H9 (cell line): ENCODE results near the gene MVB12A. TPM values are rescaled to one million over a fixed set of nuclear protein-coding genes. Genes with fewer than 3 reads are reported as not detected.

Experiments used
- DNase-seq: peaks from one replicate; pipeline ENCODE4 v3.0.0-alpha.2; 2017
- H2AFZ ChIP-seq: one replicate; pipeline ENCODE4 v1.6.1; 2013; ENCODE audit warnings: mild to moderate bottlenecking, low read length, control low read depth, moderate library complexity
- H2AK5ac ChIP-seq: 2 replicates; pipeline ENCODE4 v1.6.1; 2013; ENCODE audit warnings: low read length, control low read depth, mixed read lengths; ENCODE audit not compliant: insufficient read length
- H2BK120ac ChIP-seq: one replicate; pipeline ENCODE4 v1.6.1; 2013; ENCODE audit warnings: low read depth, mild to moderate bottlenecking, low read length, control low read depth, inconsistent platforms; ENCODE audit not compliant: poor library complexity, severe bottlenecking
- H2BK12ac ChIP-seq: 2 replicates; pipeline ENCODE4 v1.6.1; 2013; ENCODE audit warnings: low read length, control low read depth, mixed read lengths, low read depth; ENCODE audit not compliant: insufficient read length
- H2BK15ac ChIP-seq: 2 replicates; pipeline ENCODE4 v1.6.1; 2013; ENCODE audit warnings: low read depth, low read length, control low read depth
- H2BK20ac ChIP-seq: one replicate; pipeline ENCODE4 v1.6.1; 2013; ENCODE audit warnings: low read depth, mild to moderate bottlenecking, low read length, control low read depth, inconsistent platforms; ENCODE audit not compliant: poor library complexity, severe bottlenecking
- H2BK5ac ChIP-seq: 2 replicates; pipeline ENCODE4 v1.6.1; 2013; ENCODE audit warnings: low read length, control low read depth, mixed read lengths; ENCODE audit not compliant: insufficient read length
- H3K14ac ChIP-seq: 2 replicates; pipeline ENCODE4 v1.6.1; 2013; ENCODE audit warnings: low read length, control low read depth; ENCODE audit not compliant: insufficient read depth
- H3K18ac ChIP-seq: 2 replicates; pipeline ENCODE4 v1.6.1; 2013; ENCODE audit warnings: low read depth, mild to moderate bottlenecking, mixed read lengths, low read length, control low read depth; ENCODE audit not compliant: insufficient read length
- H3K23ac ChIP-seq: 2 replicates; pipeline ENCODE4 v1.6.1; 2013; ENCODE audit warnings: low read length, control low read depth, mixed read lengths, low read depth; ENCODE audit not compliant: insufficient read length
- H3K23me2 ChIP-seq: 2 replicates; pipeline ENCODE4 v1.6.1; 2013; ENCODE audit warnings: low read depth, mild to moderate bottlenecking, mixed read lengths, low read length, control low read depth; ENCODE audit not compliant: insufficient read length, poor library complexity, severe bottlenecking
- H3K27ac ChIP-seq: 2 replicates; pipeline ENCODE4 v1.5.1; 2013; ENCODE audit warnings: low read length, control low read depth, mixed read lengths, low read depth; ENCODE audit not compliant: insufficient read length
- H3K27me3 ChIP-seq: 2 replicates; pipeline ENCODE4 v1.6.1; 2013; ENCODE audit warnings: low read length, control low read depth, inconsistent platforms; ENCODE audit not compliant: insufficient read depth
- H3K4ac ChIP-seq: 2 replicates; pipeline ENCODE4 v1.6.1; 2013; ENCODE audit warnings: low read depth, mild to moderate bottlenecking, control low read depth, inconsistent platforms, low read length, moderate library complexity
- H3K4me1 ChIP-seq: 2 replicates; pipeline ENCODE4 v1.6.1; 2013; ENCODE audit warnings: low read length, control low read depth, inconsistent platforms; ENCODE audit not compliant: insufficient read depth
- H3K4me2 ChIP-seq: 2 replicates; pipeline ENCODE4 v1.6.1; 2013; ENCODE audit warnings: low read length, control low read depth, mixed read lengths; ENCODE audit not compliant: insufficient read length, insufficient read depth
- H3K56ac ChIP-seq: 2 replicates; pipeline ENCODE4 v1.6.1; 2013; ENCODE audit warnings: low read depth, mild to moderate bottlenecking, mixed read lengths, low read length, control low read depth; ENCODE audit not compliant: insufficient read length
- H3K79me1 ChIP-seq: 2 replicates; pipeline ENCODE4 v1.6.1; 2013; ENCODE audit warnings: low read depth, mild to moderate bottlenecking, moderate library complexity, low read length, control low read depth, inconsistent platforms; ENCODE audit not compliant: insufficient read depth, poor library complexity, severe bottlenecking
- H3K79me2 ChIP-seq: 2 replicates; pipeline ENCODE4 v1.6.1; 2013; ENCODE audit warnings: low read length, control low read depth, inconsistent platforms; ENCODE audit not compliant: insufficient read depth
- H3K9ac ChIP-seq: 2 replicates; pipeline ENCODE4 v1.6.1; 2013; ENCODE audit warnings: low read length, control low read depth, mixed read lengths; ENCODE audit not compliant: insufficient read length; ENCODE audit errors: extremely low read depth
- H3K9me3 ChIP-seq: one replicate; pipeline ENCODE4 v1.6.1; 2013; ENCODE audit warnings: low read depth, low read length, inconsistent platforms; ENCODE audit not compliant: control insufficient read depth
- H3T11ph ChIP-seq: one replicate; pipeline ENCODE4 v1.6.1; 2013; ENCODE audit warnings: mild to moderate bottlenecking, low read length, control low read depth, inconsistent platforms
- H4K20me1 ChIP-seq: one replicate; pipeline ENCODE4 v1.6.1; 2013; ENCODE audit not compliant: control insufficient read depth, insufficient read length, insufficient read depth
- H4K5ac ChIP-seq: 2 replicates; pipeline ENCODE4 v1.6.1; 2013; ENCODE audit warnings: low read depth, mild to moderate bottlenecking, mixed read lengths, low read length, control low read depth; ENCODE audit not compliant: insufficient read length
- H4K8ac ChIP-seq: replicated peaks from 2 replicates; pipeline ENCODE4 v1.6.1; 2013; ENCODE audit warnings: low read length, control low read depth, mixed read lengths, low read depth; ENCODE audit not compliant: insufficient read length
- H4K91ac ChIP-seq: 2 replicates; pipeline ENCODE4 v1.6.1; 2013; ENCODE audit warnings: low read depth, mild to moderate bottlenecking, moderate library complexity, mixed read lengths, low read length, control low read depth; ENCODE audit not compliant: insufficient read length
- H3K27ac Mint-ChIP-seq, 3 experiments: 2 replicates in 2 of 3; 3 replicates in 1 of 3; pipeline ENCODE4 v1.8.0; 2020 to 2021; ENCODE audit warnings: mixed read lengths in 3 of 3, mild to moderate bottlenecking in 1 of 3, moderate library complexity in 1 of 3
- H3K27me3 Mint-ChIP-seq: 2 replicates; pipeline ENCODE4 v1.8.0; 2021; ENCODE audit warnings: low read depth, mild to moderate bottlenecking, moderate library complexity, mixed read lengths
- H3K36me3 Mint-ChIP-seq, 3 experiments: 2 replicates in 2 of 3; 3 replicates in 1 of 3; pipeline ENCODE4 v1.8.0; 2020 to 2021; ENCODE audit warnings: low read depth in 3 of 3, mixed read lengths in 3 of 3; ENCODE audit not compliant: insufficient read depth in 1 of 3
- H3K4me1 Mint-ChIP-seq, 2 experiments: 2 replicates each; pipeline ENCODE4 v1.8.0; 2020; ENCODE audit warnings: mixed read lengths in 2 of 2
- H3K4me3 Mint-ChIP-seq, 2 experiments: 2 replicates in 1 of 2; 3 replicates in 1 of 2; pipeline ENCODE4 v1.8.0; 2020 to 2021; ENCODE audit warnings: mild to moderate bottlenecking in 2 of 2, mixed read lengths in 2 of 2, moderate library complexity in 1 of 2
- H3K9me3 Mint-ChIP-seq, 2 experiments: 2 replicates in 1 of 2; 3 replicates in 1 of 2; pipeline ENCODE4 v1.8.0; 2020; ENCODE audit warnings: mild to moderate bottlenecking in 2 of 2, mixed read lengths in 2 of 2, moderate library complexity in 1 of 2
- WGBS: extraction: QIAGEN DNeasy Blood & Tissue Kit; methylation state at CpG from one replicate; pipeline ENCODE4 v1.1.7; 2013; ENCODE audit warnings: missing lambda C conversion rate, low lambda C conversion rate, mixed read lengths; ENCODE audit not compliant: insufficient read length; ENCODE audit errors: extremely low coverage; 5-methylcytosine and 5-hydroxymethylcytosine counted together
- total RNA-seq: library from RNA; stranded (reverse); gene quantifications from 2 replicates; pipeline ENCODE4 v1.2.1, GENCODE V29; 2021
- TF ChIP-seq, protein P1 (sequence below): fragments of 200-600 bp; sonication (generic); conservative IDR thresholded peaks from 3 replicates; pipeline ENCODE4 v1.8.0; 2021; ENCODE audit warnings: antibody characterized with exemption, mild to moderate bottlenecking

The MVB12A gene
- total RNA-seq, 1 experiment from 2014 or later = 50.4 TPM

DNA sequence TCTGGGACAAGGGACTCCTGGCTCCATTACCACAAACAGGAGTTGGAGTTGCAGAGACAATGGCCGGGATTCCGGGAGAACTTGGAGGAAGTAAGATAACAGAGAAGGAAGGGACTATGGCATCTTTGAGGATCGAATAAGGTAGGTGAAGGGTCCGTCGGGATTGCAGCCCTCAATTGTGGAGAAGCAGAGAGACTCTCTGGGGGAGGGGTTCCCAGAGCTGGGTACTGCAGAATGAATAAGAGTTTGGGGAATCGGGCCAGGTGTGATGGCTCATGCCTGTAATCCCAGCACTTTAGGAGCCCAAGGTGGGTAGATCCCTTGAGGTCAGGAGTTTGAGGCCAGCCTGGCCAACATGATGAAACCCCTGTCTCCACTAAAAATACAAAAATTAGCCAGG lies 18.2 kb upstream of the MVB12A start:
- Histone ChIP-seq H3K18ac (no peak overlapping the region), H2BK15ac (no peak overlapping the region), H3K4me2 (no peak overlapping the region), H3T11ph (no peak overlapping the region), H3K4me1 (peaks cover 7% of the 10 kb centered on the region; the same call in 1 of the 2 replicates), H3K56ac (no peak overlapping the region), H3K9ac (no peak overlapping the region), H3K79me1 (no peaks in the 10 kb centered on the region), H2AFZ (no peak overlapping the region), H2BK12ac (no peak overlapping the region), H2BK120ac (no peak overlapping the region), H3K27me3 (no peaks in the 10 kb centered on the region), H3K14ac (no peak overlapping the region), H3K79me2 (no peaks in the 10 kb centered on the region; the same call in 1 of the 2 replicates), H3K9me3 (no peaks in the 10 kb centered on the region), H2BK5ac (no peak overlapping the region), H2BK20ac (no peak overlapping the region), H3K23me2 (peaks cover 15% of the 10 kb centered on the region), H4K20me1 (no peaks in the 10 kb centered on the region), H2AK5ac (no peak overlapping the region), H4K91ac (no peak overlapping the region), H3K23ac (no peak overlapping the region), H3K4ac (no peak overlapping the region), H4K8ac (no peak overlapping the region), H3K27ac (no peak overlapping the region), H4K5ac (no peak overlapping the region)
- Mint-ChIP-seq H3K9me3 (no peaks in the 10 kb centered on the region), H3K27me3 (no peaks in the 10 kb centered on the region), H3K27ac (0 out of 7 replicates have a peak overlapping the region, but pooled peaks of 1 of the 3 experiments have one; percentile 60), H3K4me3 (peak overlapping the region in 1 of 2 experiments; percentile 12; a peak in 1 of 5 replicates), H3K4me1 (peaks cover 23 to 30% of the 10 kb centered on the region in 2 experiments), H3K36me3 (peaks cover 10 to 53% (median 19%) of the 10 kb centered on the region in 3 experiments; a peak in 6 of 7 replicates)
- DNase-seq = no peak
- TF ChIP-seq, protein P1, sequence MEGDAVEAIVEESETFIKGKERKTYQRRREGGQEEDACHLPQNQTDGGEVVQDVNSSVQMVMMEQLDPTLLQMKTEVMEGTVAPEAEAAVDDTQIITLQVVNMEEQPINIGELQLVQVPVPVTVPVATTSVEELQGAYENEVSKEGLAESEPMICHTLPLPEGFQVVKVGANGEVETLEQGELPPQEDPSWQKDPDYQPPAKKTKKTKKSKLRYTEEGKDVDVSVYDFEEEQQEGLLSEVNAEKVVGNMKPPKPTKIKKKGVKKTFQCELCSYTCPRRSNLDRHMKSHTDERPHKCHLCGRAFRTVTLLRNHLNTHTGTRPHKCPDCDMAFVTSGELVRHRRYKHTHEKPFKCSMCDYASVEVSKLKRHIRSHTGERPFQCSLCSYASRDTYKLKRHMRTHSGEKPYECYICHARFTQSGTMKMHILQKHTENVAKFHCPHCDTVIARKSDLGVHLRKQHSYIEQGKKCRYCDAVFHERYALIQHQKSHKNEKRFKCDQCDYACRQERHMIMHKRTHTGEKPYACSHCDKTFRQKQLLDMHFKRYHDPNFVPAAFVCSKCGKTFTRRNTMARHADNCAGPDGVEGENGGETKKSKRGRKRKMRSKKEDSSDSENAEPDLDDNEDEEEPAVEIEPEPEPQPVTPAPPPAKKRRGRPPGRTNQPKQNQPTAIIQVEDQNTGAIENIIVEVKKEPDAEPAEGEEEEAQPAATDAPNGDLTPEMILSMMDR = no peak
- no CpG with 5 or more reads among the region's 6 CpGs for WGBS
